ENCODE results near the gene GSK3B.

GSK3B gene

GRCh38 chr3:119930286-119930685, 164.0 kb downstream of the GSK3B start:
- TF ChIP-seq BACH2 (CRISPR knock-in tag; IDR thresholded peaks at IDR 0.05; ENCODE audit: borderline replicate concordance) (no peak), ZNF565 (CRISPR knock-in tag; conservative IDR thresholded peaks at IDR 0.05; ENCODE audit: low read depth) (no peak), ZNF8 (CRISPR knock-in tag; IDR thresholded peaks at IDR 0.05) (no peak), GLIS3 (CRISPR knock-in tag; IDR thresholded peaks at IDR 0.05) (no peak), ZC3H10 (CRISPR knock-in tag; IDR thresholded peaks at IDR 0.05) (no peak), ISL1 (CRISPR knock-in tag; IDR thresholded peaks at IDR 0.05) (no peak), ESRRG (CRISPR knock-in tag; IDR thresholded peaks at IDR 0.05) (no peak), ZFP30 (CRISPR knock-in tag; IDR thresholded peaks at IDR 0.05) (no peak), RARB (CRISPR knock-in tag; IDR thresholded peaks at IDR 0.05) (no peak), POU6F1 (CRISPR knock-in tag; IDR thresholded peaks at IDR 0.05; ENCODE audit: borderline replicate concordance, low read depth) (no peak), SNAI2 (CRISPR knock-in tag; IDR thresholded peaks at IDR 0.05) (no peak)
- TF ChIP-seq, protein P1, sequence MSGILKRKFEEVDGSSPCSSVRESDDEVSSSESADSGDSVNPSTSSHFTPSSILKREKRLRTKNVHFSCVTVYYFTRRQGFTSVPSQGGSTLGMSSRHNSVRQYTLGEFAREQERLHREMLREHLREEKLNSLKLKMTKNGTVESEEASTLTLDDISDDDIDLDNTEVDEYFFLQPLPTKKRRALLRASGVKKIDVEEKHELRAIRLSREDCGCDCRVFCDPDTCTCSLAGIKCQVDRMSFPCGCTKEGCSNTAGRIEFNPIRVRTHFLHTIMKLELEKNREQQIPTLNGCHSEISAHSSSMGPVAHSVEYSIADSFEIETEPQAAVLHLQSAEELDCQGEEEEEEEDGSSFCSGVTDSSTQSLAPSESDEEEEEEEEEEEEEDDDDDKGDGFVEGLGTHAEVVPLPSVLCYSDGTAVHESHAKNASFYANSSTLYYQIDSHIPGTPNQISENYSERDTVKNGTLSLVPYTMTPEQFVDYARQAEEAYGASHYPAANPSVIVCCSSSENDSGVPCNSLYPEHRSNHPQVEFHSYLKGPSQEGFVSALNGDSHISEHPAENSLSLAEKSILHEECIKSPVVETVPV (CRISPR knock-in tag; IDR thresholded peaks at IDR 0.05), result no peak
- TF ChIP-seq, protein P2, sequence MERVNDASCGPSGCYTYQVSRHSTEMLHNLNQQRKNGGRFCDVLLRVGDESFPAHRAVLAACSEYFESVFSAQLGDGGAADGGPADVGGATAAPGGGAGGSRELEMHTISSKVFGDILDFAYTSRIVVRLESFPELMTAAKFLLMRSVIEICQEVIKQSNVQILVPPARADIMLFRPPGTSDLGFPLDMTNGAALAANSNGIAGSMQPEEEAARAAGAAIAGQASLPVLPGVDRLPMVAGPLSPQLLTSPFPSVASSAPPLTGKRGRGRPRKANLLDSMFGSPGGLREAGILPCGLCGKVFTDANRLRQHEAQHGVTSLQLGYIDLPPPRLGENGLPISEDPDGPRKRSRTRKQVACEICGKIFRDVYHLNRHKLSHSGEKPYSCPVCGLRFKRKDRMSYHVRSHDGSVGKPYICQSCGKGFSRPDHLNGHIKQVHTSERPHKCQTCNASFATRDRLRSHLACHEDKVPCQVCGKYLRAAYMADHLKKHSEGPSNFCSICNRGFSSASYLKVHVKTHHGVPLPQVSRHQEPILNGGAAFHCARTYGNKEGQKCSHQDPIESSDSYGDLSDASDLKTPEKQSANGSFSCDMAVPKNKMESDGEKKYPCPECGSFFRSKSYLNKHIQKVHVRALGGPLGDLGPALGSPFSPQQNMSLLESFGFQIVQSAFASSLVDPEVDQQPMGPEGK (CRISPR knock-in tag; IDR thresholded peaks at IDR 0.05; ENCODE audit: borderline replicate concordance), result no peak
- ATAC-seq, result no peak

GRCh38 chr3:119927190-119927589, 167.1 kb downstream of the GSK3B start:
- no peak for ATAC-seq
- TF ChIP-seq SNAI2 (CRISPR knock-in tag; IDR thresholded peaks at IDR 0.05) (no peak), ESRRG (CRISPR knock-in tag; IDR thresholded peaks at IDR 0.05) (no peak), ISL1 (CRISPR knock-in tag; IDR thresholded peaks at IDR 0.05) (no peak), POU6F1 (CRISPR knock-in tag; IDR thresholded peaks at IDR 0.05; ENCODE audit: borderline replicate concordance, low read depth) (no peak), ARNTL (CRISPR knock-in tag; IDR thresholded peaks at IDR 0.05; ENCODE audit: borderline replicate concordance, low read depth) (no peak), CSDC2 (CRISPR knock-in tag; IDR thresholded peaks at IDR 0.05) (no peak), RARB (CRISPR knock-in tag; IDR thresholded peaks at IDR 0.05) (no peak), ZNF8 (CRISPR knock-in tag; IDR thresholded peaks at IDR 0.05) (no peak), TSHZ2 (CRISPR knock-in tag; IDR thresholded peaks at IDR 0.05) (no peak), PPARA (CRISPR knock-in tag; IDR thresholded peaks at IDR 0.05; ENCODE audit: borderline replicate concordance) (no peak), ZNF70 (CRISPR knock-in tag; IDR thresholded peaks at IDR 0.05) (no peak), ZFP3 (CRISPR knock-in tag; IDR thresholded peaks at IDR 0.05) (no peak)
- TF ChIP-seq, protein P3, sequence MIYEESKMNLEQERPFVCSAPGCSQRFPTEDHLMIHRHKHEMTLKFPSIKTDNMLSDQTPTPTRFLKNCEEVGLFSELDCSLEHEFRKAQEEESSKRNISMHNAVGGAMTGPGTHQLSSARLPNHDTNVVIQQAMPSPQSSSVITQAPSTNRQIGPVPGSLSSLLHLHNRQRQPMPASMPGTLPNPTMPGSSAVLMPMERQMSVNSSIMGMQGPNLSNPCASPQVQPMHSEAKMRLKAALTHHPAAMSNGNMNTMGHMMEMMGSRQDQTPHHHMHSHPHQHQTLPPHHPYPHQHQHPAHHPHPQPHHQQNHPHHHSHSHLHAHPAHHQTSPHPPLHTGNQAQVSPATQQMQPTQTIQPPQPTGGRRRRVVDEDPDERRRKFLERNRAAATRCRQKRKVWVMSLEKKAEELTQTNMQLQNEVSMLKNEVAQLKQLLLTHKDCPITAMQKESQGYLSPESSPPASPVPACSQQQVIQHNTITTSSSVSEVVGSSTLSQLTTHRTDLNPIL (CRISPR knock-in tag; IDR thresholded peaks at IDR 0.05; ENCODE audit: low read depth), result no peak
- TF ChIP-seq, protein P2 (CRISPR knock-in tag; IDR thresholded peaks at IDR 0.05; ENCODE audit: borderline replicate concordance), result no peak
